ENCODE data around the gene MLLT6. TPM values are rescaled to one million over a fixed set of nuclear protein-coding genes. Genes with fewer than 3 reads are reported as not detected.

Gene MLLT6
- total and polyA plus RNA-seq, 10 of the 15 experiments (the other 5 are each of a cell fraction or from before 2014, with no cell fraction given) = 4.8 to 105 (median 36.3) TPM

DNA sequence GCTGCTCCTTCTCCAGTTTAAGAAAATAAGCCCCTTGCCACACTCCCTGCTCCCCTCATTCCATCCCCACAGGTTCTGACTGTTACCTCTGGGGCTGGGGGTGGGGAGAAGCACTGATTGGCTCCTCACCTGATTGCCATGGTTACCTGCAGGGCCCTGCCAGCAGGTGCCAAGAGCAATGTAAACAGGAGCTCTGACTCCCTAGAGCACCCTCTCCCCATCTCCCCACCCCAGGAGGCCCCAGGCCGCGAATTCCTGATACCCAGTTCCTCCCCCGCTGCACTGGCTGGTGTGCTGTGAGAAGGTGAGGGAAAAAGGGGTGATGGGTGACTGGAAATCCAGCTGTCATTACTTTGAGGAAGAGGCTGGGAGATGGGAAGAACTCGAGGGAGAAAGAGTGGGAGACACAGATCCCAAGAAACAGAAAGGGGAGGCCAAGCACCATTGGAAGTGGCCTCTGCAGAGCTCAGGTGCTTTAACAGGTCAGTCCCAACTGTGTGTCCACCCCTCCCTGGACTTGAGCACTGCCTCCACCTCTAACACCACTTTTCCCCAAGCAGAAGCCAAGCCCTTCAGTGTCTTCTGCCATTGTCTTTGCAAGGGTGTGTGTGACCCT is 38.6 kb downstream of the MLLT6 start:
- SMC1A ChIA-PET (ENCODE audit: uncharacterized antibody, unreplicated experiment) = interaction anchor here (1.1 kb wide), 1 partner anchor 67 kb away, joined by 3 read pairs; no protein-coding TSS in a partner anchor
- no peak overlapping the region for H3K9ac ChIP-seq (ENCODE audit: control insufficient read depth, insufficient read depth, low read length)
- POLR2A ChIA-PET = interaction anchor here (0.7 to 1.7 kb wide), 3 partner anchors 10 to 62 kb away, joined by 3 to 5 read pairs (median 3); no protein-coding TSS in a partner anchor

More for the DNA sequence above, 38.6 kb downstream of the MLLT6 start:
- ATAC-seq = no peak
- H3K4me2 ChIP-seq (ENCODE audit: control insufficient read depth, insufficient read depth) = peak overlapping the region; percentile 31
- WGBS (ENCODE audit: insufficient coverage, insufficient replicate concordance, low lambda C conversion rate, missing lambda C conversion rate) = 41% methylated on average over 4 of the region's 4 CpGs
- no peaks in the 10 kb centered on the region for H4K20me1 ChIP-seq (ENCODE audit: control insufficient read depth, insufficient read depth)
- peaks cover 25% of the 10 kb centered on the region for H3K4me1 ChIP-seq (ENCODE audit: control insufficient read depth, insufficient read depth, low read length)
- no peak for FAIRE-seq
- H3K79me2 ChIP-seq (ENCODE audit: control insufficient read depth, insufficient read depth, low read length) = peaks cover 43% of the 10 kb centered on the region
- no peak overlapping the region for H3K27ac ChIP-seq (ENCODE audit: control insufficient read depth, insufficient read depth)
- H3K4me3 ChIP-seq = no peak overlapping the region
- in situ Hi-C loops (cut with MboI) (no loop called here), intact Hi-C loops (cut with micrococcal nuclease; ENCODE audit: unreplicated experiment) (no loop called here)
- no TSS peak for BruUV-seq (replicated peaks)
- no peaks in the 10 kb centered on the region; a peak in 1 of 4 replicates for H3K27me3 ChIP-seq (replicated peaks in 1 of 2; ENCODE audit: control insufficient read depth in 2 of 2, insufficient read depth in 2 of 2, low read length in 1 of 2)
- H2AFZ ChIP-seq (ENCODE audit: control insufficient read depth, low read depth, low read length) = no peak overlapping the region
- TF ChIP-seq, protein P1, sequence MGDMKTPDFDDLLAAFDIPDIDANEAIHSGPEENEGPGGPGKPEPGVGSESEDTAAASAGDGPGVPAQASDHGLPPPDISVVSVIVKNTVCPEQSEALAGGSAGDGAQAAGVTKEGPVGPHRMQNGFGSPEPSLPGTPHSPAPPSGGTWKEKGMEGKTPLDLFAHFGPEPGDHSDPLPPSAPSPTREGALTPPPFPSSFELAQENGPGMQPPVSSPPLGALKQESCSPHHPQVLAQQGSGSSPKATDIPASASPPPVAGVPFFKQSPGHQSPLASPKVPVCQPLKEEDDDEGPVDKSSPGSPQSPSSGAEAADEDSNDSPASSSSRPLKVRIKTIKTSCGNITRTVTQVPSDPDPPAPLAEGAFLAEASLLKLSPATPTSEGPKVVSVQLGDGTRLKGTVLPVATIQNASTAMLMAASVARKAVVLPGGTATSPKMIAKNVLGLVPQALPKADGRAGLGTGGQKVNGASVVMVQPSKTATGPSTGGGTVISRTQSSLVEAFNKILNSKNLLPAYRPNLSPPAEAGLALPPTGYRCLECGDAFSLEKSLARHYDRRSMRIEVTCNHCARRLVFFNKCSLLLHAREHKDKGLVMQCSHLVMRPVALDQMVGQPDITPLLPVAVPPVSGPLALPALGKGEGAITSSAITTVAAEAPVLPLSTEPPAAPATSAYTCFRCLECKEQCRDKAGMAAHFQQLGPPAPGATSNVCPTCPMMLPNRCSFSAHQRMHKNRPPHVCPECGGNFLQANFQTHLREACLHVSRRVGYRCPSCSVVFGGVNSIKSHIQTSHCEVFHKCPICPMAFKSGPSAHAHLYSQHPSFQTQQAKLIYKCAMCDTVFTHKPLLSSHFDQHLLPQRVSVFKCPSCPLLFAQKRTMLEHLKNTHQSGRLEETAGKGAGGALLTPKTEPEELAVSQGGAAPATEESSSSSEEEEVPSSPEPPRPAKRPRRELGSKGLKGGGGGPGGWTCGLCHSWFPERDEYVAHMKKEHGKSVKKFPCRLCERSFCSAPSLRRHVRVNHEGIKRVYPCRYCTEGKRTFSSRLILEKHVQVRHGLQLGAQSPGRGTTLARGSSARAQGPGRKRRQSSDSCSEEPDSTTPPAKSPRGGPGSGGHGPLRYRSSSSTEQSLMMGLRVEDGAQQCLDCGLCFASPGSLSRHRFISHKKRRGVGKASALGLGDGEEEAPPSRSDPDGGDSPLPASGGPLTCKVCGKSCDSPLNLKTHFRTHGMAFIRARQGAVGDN (IDR thresholded peaks at IDR 0.05) = no peak
- TF ChIP-seq IKZF2 (IDR thresholded peaks at IDR 0.05) (no peak), KAT2A (conservative IDR thresholded peaks at IDR 0.05; ENCODE audit: control insufficient read depth, low read depth, low read length) (no peak)
- TF ChIP-seq, protein P2, sequence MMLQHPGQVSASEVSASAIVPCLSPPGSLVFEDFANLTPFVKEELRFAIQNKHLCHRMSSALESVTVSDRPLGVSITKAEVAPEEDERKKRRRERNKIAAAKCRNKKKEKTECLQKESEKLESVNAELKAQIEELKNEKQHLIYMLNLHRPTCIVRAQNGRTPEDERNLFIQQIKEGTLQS (IDR thresholded peaks at IDR 0.05; ENCODE audit: borderline replicate concordance, extremely low read depth, low read depth, low read length) = no peak
- no peaks in the 10 kb centered on the region for H3K9me3 ChIP-seq (replicated peaks; ENCODE audit: control insufficient read depth, insufficient read depth, low read length)
- RAD21 ChIA-PET (ENCODE audit: unreplicated experiment) = interaction anchor here (1.3 kb wide), 1 partner anchor 66 kb away, joined by 4 read pairs; no protein-coding TSS in a partner anchor
- no peak for DNase-seq (ENCODE audit: low read depth, low spot score)
- H3K36me3 ChIP-seq (ENCODE audit: control insufficient read depth in 2 of 2, insufficient read depth in 2 of 2, low read length in 1 of 2) = peaks cover under 1 to 5% of the 10 kb centered on the region in 2 experiments; a peak in 3 of 4 replicates
- CTCF ChIA-PET = interaction anchor here (0.7 to 4.1 kb wide), 4 partner anchors 8 to 67 kb away, joined by 3 to 47 read pairs (median 14); no protein-coding TSS in a partner anchor
